Astrocyte (in vitro differentiated cells and primary cell): ENCODE data around the gene PPM1L. TPM values are rescaled to one million over a fixed set of nuclear protein-coding genes. Genes with fewer than 3 reads are reported as not detected.

Source experiments
- DNase-seq: peaks from one replicate; pipeline ENCODE4 v3.0.0-alpha.2; 2010; ENCODE audit warnings: low read depth
- FAIRE-seq: peaks from 2 replicates; lab custom pipeline; 2011; peaks lifted over from hg19 to GRCh38; lab: Jason Lieb, UNC
- H2AFZ ChIP-seq: 2 replicates; pipeline ENCODE4 v1.6.0; 2012; ENCODE audit warnings: low read depth, low read length, inconsistent platforms
- H3K27ac ChIP-seq: 2 replicates; pipeline ENCODE4 v1.5.1; 2011; ENCODE audit warnings: low read depth, low read length, inconsistent platforms
- H3K27me3 ChIP-seq: 2 replicates; pipeline ENCODE4 v1.6.0; 2011; ENCODE audit warnings: low read length, inconsistent platforms; ENCODE audit not compliant: insufficient read depth
- H3K36me3 ChIP-seq: 2 replicates; pipeline ENCODE4 v1.5.1; 2011; ENCODE audit warnings: low read length, inconsistent platforms; ENCODE audit not compliant: insufficient read depth
- H3K4me1 ChIP-seq: 2 replicates; pipeline ENCODE4 v1.5.1; 2011; ENCODE audit warnings: low read length, inconsistent platforms; ENCODE audit not compliant: insufficient read depth
- H3K4me2 ChIP-seq: 2 replicates; pipeline ENCODE4 v1.6.0; 2012; ENCODE audit warnings: low read length, inconsistent platforms
- H3K4me3 ChIP-seq: 2 replicates; pipeline ENCODE4 v1.5.1; 2011; ENCODE audit warnings: low read depth, mild to moderate bottlenecking, low read length, inconsistent platforms; ENCODE audit not compliant: insufficient read depth
- H3K79me2 ChIP-seq: 2 replicates; pipeline ENCODE4 v1.6.0; 2012; ENCODE audit warnings: mild to moderate bottlenecking, low read length, inconsistent platforms; ENCODE audit not compliant: insufficient read depth
- H3K9ac ChIP-seq: 2 replicates; pipeline ENCODE4 v1.6.0; 2012; ENCODE audit warnings: mild to moderate bottlenecking, low read length, inconsistent platforms
- H3K9me3 ChIP-seq: 2 replicates; pipeline ENCODE4 v1.5.1; 2012; ENCODE audit warnings: low read depth, mild to moderate bottlenecking, low read length, inconsistent platforms; ENCODE audit not compliant: insufficient read depth
- H4K20me1 ChIP-seq: 2 replicates; pipeline ENCODE4 v1.6.0; 2012; ENCODE audit warnings: low read length, inconsistent platforms; ENCODE audit not compliant: insufficient read depth
- H3K27ac Mint-ChIP-seq: one replicate; pipeline ENCODE4 v1.8.0; 2021; ENCODE audit warnings: mild to moderate bottlenecking, mixed read lengths; ENCODE audit not compliant: unreplicated experiment
- H3K27me3 Mint-ChIP-seq: one replicate; pipeline ENCODE4 v1.8.0; 2021; ENCODE audit warnings: low read depth, mixed read lengths; ENCODE audit not compliant: unreplicated experiment
- H3K36me3 Mint-ChIP-seq: one replicate; pipeline ENCODE4 v1.8.0; 2021; ENCODE audit warnings: low read depth, mixed read lengths; ENCODE audit not compliant: unreplicated experiment
- H3K4me1 Mint-ChIP-seq: one replicate; pipeline ENCODE4 v1.8.0; 2021; ENCODE audit warnings: low read depth, mixed read lengths; ENCODE audit not compliant: unreplicated experiment
- H3K4me3 Mint-ChIP-seq: one replicate; pipeline ENCODE4 v1.8.0; 2021; ENCODE audit warnings: mild to moderate bottlenecking, moderate library complexity, mixed read lengths; ENCODE audit not compliant: unreplicated experiment
- H3K9me3 Mint-ChIP-seq: one replicate; pipeline ENCODE4 v1.8.0; 2021; ENCODE audit warnings: mild to moderate bottlenecking, mixed read lengths; ENCODE audit not compliant: unreplicated experiment
- CTCF ChIP-seq: IDR thresholded peaks from 2 replicates; pipeline ENCODE4 v1.5.1; 2011; ENCODE audit warnings: low read depth, mild to moderate bottlenecking, inconsistent platforms, low read length, moderate library complexity; ENCODE audit not compliant: insufficient read depth
- EZH2 ChIP-seq: IDR thresholded peaks from 2 replicates; pipeline ENCODE4 v1.6.1; 2012; ENCODE audit warnings: mild to moderate bottlenecking, low read length, inconsistent platforms; ENCODE audit not compliant: insufficient read depth
- total RNA-seq: library from RNA; stranded (reverse); gene quantifications from 2 replicates; pipeline ENCODE4 v1.2.1, GENCODE V29; 2021

The PPM1L gene
- total RNA-seq, 1 donor from 2014 or later: 6.3 TPM

DNA sequence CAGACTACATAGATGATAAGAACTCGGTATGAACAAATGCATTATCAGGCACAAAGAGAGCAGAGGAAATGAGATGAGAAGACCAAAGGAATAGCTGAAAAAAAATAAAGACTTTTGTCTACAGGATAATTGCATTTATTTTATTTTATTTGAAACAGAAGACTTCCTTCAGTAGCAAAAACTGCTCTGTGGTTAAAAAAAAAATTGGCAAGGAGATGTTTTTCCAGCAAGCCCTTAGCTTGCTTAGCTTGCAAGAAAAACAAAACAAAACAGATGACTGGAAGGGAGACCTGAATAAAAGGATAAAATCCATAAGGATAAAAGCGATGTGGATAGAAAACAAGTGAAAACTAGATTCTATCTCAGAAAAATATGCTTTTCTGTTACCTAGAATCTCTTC is 9.1 kb upstream of the PPM1L start:
- TF ChIP-seq CTCF (no peak), EZH2 (no peak)
- H3K4me1 Mint-ChIP-seq: peaks cover 3% of the 10 kb centered on the region
- Histone ChIP-seq H3K27ac (no peak overlapping the region), H3K4me1 (no peaks in the 10 kb centered on the region), H3K36me3 (no peaks in the 10 kb centered on the region), H3K4me2 (no peak overlapping the region), H4K20me1 (no peaks in the 10 kb centered on the region), H3K9me3 (no peaks in the 10 kb centered on the region), H3K4me3 (no peak overlapping the region), H2AFZ (no peak overlapping the region), H3K79me2 (no peaks in the 10 kb centered on the region), H3K9ac (no peak overlapping the region), H3K27me3 (no peaks in the 10 kb centered on the region)
- H3K9me3 Mint-ChIP-seq: no peaks in the 10 kb centered on the region
- H3K27ac Mint-ChIP-seq: no peak overlapping the region
- no peaks in the 10 kb centered on the region for H3K36me3 Mint-ChIP-seq
- FAIRE-seq (no peak), DNase-seq (no peak)
- H3K27me3 Mint-ChIP-seq: peaks cover 8% of the 10 kb centered on the region
- H3K4me3 Mint-ChIP-seq: no peak overlapping the region

DNA sequence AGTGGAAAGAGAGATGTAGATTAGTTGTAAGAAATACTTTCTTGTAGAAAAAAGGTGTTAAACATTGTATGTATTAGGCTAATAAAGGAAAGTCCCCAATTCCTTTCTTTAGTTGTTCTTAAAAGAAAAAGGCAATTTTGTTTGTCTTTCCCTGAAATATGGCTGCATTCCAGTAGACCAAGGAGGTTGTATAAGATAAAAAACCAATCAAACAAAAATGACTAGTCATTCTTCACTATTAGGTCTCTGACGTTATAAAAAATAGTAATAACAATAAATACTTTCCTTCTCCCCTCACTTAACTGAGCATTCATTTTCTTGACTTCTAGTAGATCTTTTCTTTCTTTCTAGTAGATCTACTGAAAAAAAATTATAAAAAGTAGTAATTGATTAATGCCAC is 8.6 kb upstream of the PPM1L start:
- peaks cover 8% of the 10 kb centered on the region for H3K27me3 Mint-ChIP-seq
- FAIRE-seq (no peak), DNase-seq (no peak)
- no peak overlapping the region for H3K4me3 ChIP-seq
- H3K9ac ChIP-seq: no peak overlapping the region
- H3K36me3 Mint-ChIP-seq: no peaks in the 10 kb centered on the region
- H3K79me2 ChIP-seq: no peaks in the 10 kb centered on the region
- no peak for TF ChIP-seq CTCF
- no peak for TF ChIP-seq EZH2
- H3K27ac ChIP-seq: no peak overlapping the region
- H3K27ac Mint-ChIP-seq: no peak overlapping the region
- no peaks in the 10 kb centered on the region for H3K36me3 ChIP-seq
- no peak overlapping the region for H3K4me3 Mint-ChIP-seq
- H3K9me3 ChIP-seq: no peaks in the 10 kb centered on the region
- H3K9me3 Mint-ChIP-seq: no peaks in the 10 kb centered on the region
- peaks cover 3% of the 10 kb centered on the region for H3K4me1 Mint-ChIP-seq
- no peaks in the 10 kb centered on the region for H3K4me1 ChIP-seq
- no peaks in the 10 kb centered on the region for H4K20me1 ChIP-seq
- no peak overlapping the region for H3K4me2 ChIP-seq
- no peak overlapping the region for H2AFZ ChIP-seq
- H3K27me3 ChIP-seq: no peaks in the 10 kb centered on the region

DNA sequence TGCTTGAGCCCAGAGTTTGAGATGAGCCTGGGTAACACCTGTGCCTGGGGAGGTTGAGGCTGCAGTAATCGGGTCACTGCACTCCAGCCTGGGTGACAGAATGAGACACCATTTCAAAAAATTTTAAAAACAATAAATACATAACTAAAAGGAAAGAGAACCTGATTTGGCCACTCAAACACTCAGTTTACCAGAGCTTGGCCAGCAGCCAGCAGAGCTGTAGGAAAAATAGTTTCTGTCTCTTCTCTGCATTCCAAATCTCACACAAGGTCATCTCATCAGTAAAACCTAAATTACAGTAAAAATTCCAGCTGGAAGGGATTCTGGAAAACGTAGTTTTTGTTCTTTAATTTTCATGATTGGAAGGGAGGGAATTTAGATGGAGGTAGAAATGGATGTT is 7.8 kb upstream of the PPM1L start:
- Histone ChIP-seq H3K79me2 (no peaks in the 10 kb centered on the region), H3K9me3 (no peaks in the 10 kb centered on the region), H3K4me2 (no peak overlapping the region), H3K4me3 (no peak overlapping the region), H4K20me1 (no peaks in the 10 kb centered on the region), H3K27me3 (no peaks in the 10 kb centered on the region), H3K36me3 (no peaks in the 10 kb centered on the region), H3K4me1 (no peaks in the 10 kb centered on the region), H2AFZ (no peak overlapping the region), H3K9ac (no peak overlapping the region), H3K27ac (no peak overlapping the region)
- H3K36me3 Mint-ChIP-seq: no peaks in the 10 kb centered on the region
- H3K27ac Mint-ChIP-seq: no peak overlapping the region
- peaks cover 5% of the 10 kb centered on the region for H3K27me3 Mint-ChIP-seq
- H3K4me3 Mint-ChIP-seq: no peak overlapping the region
- no peaks in the 10 kb centered on the region for H3K9me3 Mint-ChIP-seq
- peaks cover 3% of the 10 kb centered on the region for H3K4me1 Mint-ChIP-seq
- TF ChIP-seq EZH2: no peak
- TF ChIP-seq CTCF: no peak
- DNase-seq: no peak
- no peak for FAIRE-seq
